NOMO-1 treated with DMSO at 0.1 percent for 48 hours (cell line): ENCODE data around the gene SIT1.

Experiments
- DNase-seq: peaks from one replicate; lab custom pipeline; 2025; ENCODE audit not compliant: unreplicated experiment; lab: John Stamatoyannopoulos, UW

Gene SIT1

GRCh38 chr9:35608221-35608620, 42.5 kb downstream of the SIT1 start:
- no peak for DNase-seq

DNA sequence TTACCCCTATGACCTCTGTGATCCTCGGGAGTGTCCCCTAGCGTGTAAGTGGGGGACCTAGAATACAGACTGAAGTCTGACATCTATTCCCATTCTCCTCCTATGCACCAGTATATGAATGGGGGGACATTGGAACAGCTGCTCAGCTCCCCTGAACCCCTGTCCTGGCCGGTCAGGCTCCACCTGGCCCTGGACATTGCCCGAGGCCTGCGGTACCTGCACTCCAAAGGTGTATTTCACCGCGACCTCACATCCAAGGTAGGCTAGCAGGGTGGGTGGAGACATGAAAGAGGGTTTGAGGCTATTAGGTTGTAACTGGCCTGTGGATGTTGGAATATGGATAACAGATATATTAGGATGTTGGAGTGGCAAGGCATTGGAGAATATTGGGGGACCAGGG, 44.0 kb downstream of the SIT1 start:
- DNase-seq, result no peak

GRCh38 chr9:35606138-35606504, 44.6 kb downstream of the SIT1 start:
- DNase-seq, result no peak

DNA sequence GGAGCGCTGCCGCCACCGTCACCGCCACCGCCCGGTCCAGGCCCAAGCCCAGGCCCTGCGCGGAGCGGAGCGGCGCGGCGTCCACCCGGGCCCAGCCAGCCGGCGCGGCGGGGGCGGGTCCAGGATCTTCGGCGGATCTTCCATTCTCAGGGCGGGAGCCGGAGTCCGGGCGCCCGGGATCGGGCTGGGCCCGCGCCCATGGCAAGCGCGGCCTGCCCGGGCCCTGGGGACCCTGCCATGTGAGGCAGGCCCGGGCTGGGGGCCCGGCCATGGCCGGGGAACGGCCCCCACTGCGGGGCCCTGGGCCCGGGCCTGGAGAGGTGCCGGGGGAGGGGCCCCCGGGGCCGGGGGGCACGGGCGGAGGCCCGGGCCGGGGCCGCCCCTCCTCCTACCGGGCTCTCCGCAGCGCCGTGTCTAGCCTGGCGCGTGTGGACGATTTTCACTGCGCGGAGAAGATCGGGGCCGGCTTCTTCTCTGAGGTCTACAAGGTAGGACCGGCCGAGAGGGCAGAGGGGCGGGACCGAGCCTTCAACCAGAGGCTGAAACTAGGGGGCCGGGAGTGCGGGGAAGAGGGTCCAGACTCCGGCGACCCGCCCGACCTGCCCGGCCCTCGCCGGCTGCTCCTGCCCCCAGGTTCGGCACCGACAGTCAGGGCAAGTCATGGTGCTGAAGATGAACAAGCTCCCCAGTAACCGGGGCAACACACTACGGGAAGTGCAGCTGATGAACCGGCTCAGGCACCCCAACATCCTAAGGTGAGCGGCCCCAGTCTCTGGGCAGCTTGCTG, 45.2 kb downstream of the SIT1 start:
- DNase-seq, result no peak

- peak; percentile 60 for DNase-seq
Observed at GRCh38 chr9:35604578-35605350, 46.0 kb downstream of the SIT1 start, which contains the start of gene TESK1. TSS of gene TESK1 (plus strand) at chr9:35605262. CDS start at chr9:35605620, 358 bp downstream.

- peak; percentile 100 for DNase-seq
Observed at GRCh38 chr9:35603986-35604577, 46.6 kb downstream of the SIT1 start.

GRCh38 chr9:35603506-35603985, 47.2 kb downstream of the SIT1 start:
- DNase-seq, result peak; percentile 63

- peak; percentile 19 for DNase-seq
Observed at GRCh38 chr9:35599763-35600604, 50.7 kb downstream of the SIT1 start.
